HTR-8/SVneo (cell line): ENCODE data around the gene TSHZ2.
A peak's percentile ranks its signal among the peaks of the same experiment; 100 is the strongest.

Experiments used
- DNase-seq: peaks from one replicate; pipeline ENCODE4 v3.0.0; 2011; ENCODE audit warnings: low spot score, mixed read lengths; ENCODE audit not compliant: insufficient read length
- FAIRE-seq: peaks from 2 replicates; lab custom pipeline; 2011; peaks lifted over from hg19 to GRCh38; lab: Jason Lieb, UNC

TSHZ2 gene

DNA sequence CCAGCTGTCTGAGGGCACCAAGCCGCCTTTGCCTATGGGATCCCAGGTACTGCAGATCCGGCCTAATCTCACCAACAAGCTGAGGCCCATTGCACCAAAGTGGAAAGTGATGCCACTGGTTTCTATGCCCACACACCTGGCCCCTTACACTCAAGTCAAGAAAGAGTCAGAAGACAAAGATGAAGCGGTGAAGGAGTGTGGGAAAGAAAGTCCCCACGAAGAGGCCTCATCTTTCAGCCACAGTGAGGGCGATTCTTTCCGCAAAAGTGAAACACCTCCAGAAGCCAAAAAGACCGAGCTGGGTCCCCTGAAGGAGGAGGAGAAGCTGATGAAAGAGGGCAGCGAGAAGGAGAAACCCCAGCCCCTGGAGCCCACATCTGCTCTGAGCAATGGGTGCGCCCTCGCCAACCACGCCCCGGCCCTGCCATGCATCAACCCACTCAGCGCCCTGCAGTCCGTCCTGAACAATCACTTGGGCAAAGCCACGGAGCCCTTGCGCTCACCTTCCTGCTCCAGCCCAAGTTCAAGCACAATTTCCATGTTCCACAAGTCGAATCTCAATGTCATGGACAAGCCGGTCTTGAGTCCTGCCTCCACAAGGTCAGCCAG is 283.0 kb downstream of the TSHZ2 start:
- DNase-seq: no peak
- no peak for FAIRE-seq

DNA sequence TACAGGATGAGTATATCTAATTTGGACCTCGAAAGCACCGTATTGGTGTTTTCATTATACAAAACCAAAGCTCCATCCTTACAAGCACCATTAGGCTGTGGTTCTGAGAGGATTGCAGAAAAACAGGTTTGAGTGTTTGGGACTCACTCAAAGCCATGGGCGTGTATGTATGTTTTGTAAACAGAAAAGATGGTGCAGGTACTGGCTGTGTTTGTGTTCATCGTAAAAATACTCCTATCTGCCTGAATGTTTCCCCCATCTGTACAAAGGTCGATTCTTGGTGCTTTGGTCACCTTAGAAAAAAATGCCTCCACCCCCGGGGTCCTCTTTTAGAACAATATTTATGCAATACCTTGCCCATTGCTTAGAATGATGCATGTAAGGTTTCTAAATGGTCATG is 286.6 kb downstream of the TSHZ2 start:
- DNase-seq: no peak
- FAIRE-seq: peak; percentile 9

DNA sequence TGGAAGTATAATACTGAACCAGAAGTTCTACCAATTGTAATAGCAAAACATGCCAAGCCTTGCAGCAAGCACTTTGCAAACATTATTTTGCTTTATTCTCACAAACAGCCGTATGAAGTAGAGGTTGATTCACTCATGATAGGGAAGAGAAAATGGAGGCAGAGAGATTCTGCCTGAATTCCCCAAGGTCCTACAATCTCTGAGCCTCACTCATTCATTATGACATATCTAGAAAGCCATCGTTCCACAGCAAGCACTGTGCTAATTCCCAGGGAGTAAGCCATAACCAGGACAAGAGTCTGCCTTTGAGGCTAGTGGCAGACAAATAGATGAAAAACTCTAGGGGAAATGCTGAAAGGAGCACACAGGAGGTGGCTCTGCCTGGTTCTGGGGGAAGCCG is 288.0 kb downstream of the TSHZ2 start:
- peak; percentile 60 for FAIRE-seq

DNA sequence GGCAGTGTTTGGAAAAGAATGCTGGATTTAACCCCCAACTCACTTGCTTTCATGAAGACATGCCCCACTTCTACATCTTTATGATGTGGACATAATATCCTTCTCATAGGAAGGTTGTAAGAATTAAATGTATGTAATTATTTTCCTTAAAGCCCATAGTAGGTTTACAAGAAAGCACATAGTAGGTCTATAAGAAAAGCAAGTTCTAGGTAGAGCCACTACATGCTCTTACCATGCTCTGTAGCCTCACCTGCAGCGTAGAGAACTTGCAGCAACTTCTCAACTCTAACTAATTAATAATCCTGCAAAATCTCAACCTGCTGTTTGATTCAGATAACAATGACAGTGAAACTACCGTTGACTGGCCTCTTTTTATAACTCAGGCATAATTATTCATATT is 288.4 kb downstream of the TSHZ2 start:
- FAIRE-seq: no peak
- DNase-seq: no peak

More for the DNA sequence above, 288.0 kb downstream of the TSHZ2 start:
- DNase-seq: no peak

DNA sequence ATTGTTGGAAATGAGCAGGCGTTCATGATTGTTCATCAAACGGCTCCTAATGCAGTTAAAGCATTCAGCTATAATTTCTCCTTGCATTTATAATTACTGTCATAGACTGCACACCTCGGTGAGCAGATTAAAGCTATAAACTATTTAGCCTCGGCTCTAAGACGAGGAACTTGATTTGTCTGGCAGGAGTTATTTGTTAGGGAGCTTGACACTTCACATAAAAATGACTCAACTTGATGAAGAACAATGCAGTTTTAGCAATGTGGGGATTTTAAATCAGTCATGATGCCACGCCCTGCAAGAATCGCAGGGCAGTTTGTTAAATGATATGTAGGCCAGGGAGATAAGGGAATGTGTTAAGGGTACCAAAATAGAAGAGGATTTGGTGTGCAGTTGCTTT is 290.2 kb downstream of the TSHZ2 start:
- FAIRE-seq: no peak

DNA sequence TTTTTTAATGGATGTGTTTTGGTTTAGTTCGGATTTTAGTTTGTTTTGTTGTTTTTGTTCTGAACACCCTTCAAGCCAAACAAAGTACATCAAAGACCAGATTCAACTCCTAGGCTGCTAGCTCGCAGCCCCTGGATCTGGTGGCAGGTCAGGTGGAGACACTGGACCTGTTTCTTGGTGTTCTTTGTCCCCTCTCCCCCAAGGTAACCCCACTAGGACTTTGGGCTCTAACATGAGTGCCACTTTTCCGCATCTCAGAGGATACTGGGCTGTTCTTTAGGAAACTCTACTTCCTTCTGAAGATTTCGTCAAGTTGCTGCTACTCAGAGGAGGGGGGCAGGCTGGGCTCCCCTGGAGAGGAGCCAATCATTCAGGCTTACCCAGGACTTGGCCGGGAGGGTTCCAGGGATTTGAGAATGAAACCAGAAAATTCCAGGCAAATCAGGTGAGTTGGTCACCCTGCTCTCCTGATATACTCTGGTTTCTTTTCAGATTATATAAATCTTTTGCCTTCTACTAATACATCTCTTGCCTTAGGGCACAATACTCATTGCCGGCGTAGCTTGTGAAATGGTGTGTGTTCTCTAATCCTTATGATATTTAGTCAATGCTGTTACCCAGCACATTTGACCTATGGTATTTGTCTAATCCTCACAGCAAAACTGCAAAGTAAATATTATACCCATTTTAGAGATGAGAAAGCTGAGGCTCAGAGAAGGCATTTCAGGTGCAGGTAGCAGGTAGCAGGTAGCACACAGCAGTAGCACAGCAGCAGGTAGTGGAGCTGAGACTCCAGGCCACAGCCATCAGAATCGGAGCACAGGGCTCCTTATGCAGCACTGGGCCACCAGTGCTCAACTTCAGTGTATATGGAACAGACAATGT is 291.6 kb downstream of the TSHZ2 start:
- FAIRE-seq: peak; percentile 48

More for the DNA sequence above, 290.2 kb downstream of the TSHZ2 start:
- DNase-seq: no peak

DNA sequence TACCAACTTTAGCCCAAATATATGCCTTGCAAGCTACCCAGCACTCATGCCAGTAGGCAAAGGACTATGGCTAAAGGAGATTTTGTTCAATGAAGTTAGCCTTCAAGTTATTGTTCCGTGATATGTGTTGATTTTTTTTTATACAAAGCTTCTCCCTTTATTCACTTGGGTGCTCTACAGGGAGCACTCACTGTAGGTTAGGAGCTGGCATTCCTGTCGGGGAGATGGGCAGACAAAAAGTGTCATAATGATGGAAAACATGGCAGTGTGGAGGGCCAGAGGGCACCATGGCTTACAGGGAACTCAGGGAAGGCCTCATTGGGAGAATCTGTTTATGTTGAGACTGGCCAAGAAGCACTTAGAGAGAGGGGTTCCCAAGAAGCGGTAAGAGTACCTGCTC is 292.4 kb downstream of the TSHZ2 start:
- DNase-seq (no peak), FAIRE-seq (no peak)

More for the DNA sequence above, 291.6 kb downstream of the TSHZ2 start:
- no peak for DNase-seq

DNA sequence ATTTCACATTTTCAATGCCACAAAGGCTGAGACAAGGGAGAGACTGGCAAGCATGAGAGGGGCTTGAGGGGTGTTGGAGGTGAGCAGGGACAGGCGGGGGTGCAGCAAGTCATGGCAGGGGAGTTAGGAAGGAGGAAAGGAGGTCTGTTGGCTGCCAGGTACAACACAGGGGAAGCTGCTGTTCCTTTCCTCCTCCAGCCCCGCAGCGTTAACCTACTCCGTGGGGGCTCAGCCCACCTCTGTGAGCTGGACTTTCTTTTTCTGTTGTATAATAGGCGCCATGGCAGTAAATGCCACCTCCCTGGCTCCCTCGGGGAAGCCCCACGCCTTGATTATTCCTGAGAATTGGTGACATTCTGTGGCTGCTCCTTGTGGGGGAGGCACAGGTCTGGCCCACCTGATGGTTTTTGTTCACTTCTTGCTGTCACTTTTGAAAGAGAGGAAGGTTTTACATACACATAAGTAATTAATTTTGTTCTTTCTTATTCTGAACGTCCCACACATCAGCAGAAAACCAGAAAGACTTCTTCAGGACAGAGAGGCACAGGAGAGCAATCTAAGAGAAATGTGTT is 293.2 kb downstream of the TSHZ2 start:
- FAIRE-seq: peak; percentile 75
- no peak for DNase-seq

DNA sequence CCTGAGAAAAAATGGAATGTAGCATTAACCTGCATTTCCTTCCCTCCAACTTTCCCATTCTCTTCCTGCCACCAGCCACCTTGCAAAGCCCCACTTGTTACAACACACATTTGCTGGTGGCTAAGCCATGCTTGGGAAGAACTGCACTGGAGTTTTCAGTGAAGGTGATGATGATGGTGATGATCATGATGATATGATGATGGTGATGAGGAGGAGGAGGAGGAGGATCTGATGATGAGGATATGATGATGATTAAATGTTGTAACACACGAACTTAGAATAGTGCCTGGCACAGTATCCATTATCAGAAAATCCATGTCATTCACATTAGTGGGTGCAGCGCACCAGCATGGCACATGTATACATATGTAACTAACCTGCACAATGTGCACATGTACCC is 297.2 kb downstream of the TSHZ2 start:
- peak; percentile 81 for FAIRE-seq

DNA sequence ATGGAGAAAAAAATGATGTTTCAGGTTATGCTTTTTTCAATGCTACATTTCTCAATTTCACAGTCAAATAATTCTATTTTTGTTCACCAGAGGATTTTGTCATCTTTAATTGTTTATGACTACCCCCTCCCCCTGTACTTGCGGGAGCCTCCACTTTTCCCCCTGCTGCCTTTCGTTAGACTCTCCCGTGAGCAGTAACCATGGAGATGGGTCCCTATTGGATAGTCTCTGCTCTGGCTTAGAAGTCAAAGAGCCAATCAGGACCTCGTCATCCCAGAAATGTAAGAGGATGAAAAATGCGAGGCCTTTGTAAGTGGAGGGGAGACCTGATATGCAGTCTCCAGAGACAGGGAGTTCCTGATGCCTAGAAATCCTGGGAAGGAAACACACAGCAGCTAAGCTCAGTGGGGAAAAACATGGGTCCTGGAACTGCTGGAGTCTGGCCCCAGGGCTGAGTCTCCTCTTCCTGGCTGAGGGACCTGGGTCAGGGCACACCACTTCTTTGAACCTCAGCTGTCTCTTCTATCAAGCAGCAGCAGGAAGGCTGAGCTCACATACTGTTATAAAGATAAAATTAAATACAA is 298.7 kb downstream of the TSHZ2 start:
- DNase-seq: no peak
- no peak for FAIRE-seq

More for the DNA sequence above, 297.2 kb downstream of the TSHZ2 start:
- no peak for DNase-seq

DNA sequence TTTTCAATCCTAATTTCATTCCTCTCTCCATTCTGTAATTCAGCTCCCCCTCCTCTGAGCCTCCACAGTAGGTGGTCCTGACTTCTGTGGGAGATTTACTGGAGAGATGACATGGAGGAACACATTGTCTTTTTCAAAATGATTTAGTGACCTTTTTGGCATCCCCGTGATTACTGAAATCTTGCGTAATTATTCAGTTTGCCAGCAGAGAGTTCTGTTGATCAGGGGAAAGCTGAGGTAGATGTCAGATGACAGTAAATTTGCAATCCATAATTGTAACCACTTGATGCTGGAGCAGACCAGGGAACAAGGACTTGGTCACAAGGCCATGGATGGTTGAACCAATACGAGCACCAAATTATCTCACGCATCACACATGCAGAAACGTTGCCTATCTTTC is 302.2 kb downstream of the TSHZ2 start:
- DNase-seq: no peak

DNA sequence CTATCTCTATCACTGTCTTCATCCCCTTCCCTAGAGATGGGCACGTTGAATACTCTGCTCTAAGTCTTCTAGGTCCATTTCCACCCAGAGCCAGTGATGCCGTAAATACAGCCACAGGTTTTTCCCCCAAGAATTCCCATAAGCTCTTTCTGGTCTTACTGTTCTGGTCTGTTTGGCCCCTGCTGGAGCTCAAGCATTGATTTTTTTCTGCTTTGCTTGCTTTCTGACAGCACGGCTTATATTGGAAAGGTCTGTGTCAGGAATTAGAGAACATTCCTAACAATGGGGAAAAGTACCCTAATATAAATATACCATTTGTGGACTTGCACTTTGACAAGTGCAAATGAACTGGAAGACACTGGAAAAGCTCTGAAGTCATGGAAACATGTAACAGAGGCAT is 302.6 kb downstream of the TSHZ2 start:
- FAIRE-seq (no peak), DNase-seq (no peak)

More for the DNA sequence above, 302.2 kb downstream of the TSHZ2 start:
- FAIRE-seq: peak; percentile 46

DNA sequence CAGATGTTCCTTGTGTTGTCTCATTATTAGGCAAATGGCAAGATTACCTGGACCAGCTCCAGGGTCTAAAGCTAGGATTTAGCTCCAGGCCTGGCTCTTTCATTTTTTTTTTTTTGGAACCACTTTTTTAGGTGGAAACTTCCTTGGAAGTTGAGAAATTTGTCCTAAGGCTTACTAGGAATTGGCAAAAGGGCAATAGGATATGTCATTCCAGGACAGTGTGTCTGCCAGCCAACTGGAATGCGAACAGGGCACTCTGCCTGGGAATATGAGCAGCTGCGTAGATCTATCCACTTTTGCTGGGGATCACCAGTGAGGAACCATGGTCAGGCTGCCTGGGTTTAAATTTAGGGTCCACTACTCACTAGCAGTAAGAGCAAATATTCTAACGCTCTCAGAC is 304.0 kb downstream of the TSHZ2 start:
- FAIRE-seq: no peak
- no peak for DNase-seq

DNA sequence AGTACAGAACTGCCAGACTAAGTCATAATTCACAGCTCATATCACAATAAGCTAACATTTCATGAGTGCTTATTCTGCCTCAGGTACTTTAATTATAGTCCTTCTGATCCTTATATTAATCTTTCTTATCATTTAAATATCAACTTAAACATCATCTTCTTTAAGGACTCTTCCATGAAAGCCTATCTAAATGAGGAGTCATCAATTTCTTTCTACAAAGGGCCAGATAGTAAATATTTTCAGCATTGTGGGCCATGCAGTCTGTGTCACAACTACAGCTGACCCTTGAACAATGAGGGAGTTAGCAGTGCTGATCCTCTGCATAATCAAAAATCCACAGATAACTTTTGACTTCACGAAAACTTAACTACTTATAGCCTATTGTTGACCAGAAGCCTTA is 306.4 kb downstream of the TSHZ2 start:
- DNase-seq: no peak
- peak; percentile 49 for FAIRE-seq

DNA sequence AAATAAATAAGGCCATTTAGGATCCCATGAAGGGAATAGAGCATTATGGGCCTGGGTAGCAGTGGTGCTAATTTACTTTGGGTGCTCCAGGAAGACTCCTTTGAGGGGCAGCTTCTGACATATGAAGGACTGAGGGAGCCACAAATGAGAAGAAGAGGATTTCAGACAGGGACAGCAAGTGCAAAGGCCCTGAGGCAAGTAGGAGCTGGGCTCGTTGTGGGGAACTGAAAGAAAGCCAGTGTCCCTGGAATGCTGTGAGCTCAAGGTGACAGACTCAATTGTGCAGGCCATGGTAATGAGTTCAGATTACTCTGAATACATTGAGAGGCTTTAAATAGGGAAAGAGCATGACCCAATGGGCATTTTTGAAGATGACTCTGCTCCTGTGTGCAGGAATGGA is 307.6 kb downstream of the TSHZ2 start:
- FAIRE-seq (no peak), DNase-seq (no peak)

DNA sequence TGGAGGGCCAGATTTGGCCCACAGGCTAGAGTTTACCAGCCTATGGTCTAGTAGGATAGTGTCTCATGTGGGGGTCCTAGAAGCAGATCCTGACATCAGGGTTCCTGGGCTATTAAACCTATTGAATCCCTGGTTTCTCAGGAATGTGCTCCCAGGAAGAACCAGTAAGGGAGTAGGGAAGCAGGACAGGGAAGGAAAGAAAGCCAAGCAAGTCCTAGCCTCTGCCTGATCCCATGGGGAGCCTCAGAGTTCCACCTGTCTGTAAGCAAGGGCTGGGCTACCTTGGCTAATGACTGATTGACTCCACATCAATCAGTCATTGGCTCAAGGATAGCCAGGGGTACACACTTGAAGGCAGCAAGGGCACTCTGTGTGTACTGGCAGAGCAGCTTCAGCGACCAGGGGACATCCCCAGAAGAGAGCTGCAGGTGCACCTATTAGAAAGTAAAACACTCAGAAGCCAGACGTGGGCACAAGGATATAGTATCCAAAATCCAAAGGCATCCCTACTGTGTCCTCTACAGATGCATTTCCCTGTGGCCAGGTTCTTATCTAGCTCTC is 309.5 kb downstream of the TSHZ2 start:
- no peak for DNase-seq
- peak; percentile 58 for FAIRE-seq

DNA sequence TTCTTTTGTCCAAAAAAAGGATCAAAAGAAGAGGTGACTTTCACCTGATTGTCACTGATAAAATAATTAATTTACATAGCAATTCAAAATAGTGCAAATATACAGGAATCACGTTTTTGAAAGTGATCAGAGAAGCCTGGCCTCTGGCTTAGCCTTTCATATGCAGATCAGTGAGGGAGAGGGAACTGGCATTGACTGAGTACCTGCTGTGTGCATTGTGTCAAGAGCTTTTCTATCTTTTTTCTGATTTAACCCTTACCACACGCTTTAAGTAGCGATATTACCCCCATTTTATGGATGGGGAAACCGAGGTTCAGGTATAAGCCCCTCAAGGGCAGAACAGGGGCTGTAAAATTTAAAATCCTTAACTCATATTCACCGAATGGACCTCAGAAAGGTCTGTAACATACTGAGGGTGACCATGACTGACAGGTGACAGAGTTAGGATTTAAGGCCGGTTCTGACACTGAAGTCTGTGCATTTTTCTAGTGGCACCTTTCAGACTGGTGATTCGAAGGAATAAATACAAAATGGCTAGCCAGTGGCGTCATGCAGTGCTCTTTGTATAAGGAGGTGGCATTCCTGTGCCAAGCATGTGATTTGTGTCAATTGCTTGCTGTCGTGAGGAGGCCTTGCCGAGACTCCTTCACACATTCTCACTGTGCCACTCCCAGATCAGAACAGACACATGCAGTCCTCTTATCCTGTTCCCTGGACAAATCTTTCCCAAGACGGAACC is 310.2 kb downstream of the TSHZ2 start:
- DNase-seq (no peak), FAIRE-seq (peak; percentile 77)

DNA sequence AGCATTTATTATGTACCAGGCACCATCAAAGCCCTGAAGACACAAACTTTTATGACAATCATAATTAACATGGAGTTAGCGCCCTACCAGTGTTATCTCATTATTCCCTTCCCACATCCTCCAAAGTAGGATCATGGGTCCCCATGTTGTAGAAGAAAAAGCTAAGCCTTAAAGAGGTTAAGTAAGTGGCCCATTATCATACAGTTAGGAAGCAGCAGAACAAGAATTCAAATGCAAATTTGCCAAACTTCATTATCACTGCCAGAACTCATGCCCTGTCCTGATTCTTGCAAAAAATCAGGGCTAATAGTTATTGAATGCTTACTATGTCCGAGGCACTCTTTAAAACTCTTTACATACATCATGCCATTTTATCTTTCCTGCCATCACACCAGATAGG is 310.9 kb downstream of the TSHZ2 start:
- DNase-seq (no peak), FAIRE-seq (peak; percentile 83)

DNA sequence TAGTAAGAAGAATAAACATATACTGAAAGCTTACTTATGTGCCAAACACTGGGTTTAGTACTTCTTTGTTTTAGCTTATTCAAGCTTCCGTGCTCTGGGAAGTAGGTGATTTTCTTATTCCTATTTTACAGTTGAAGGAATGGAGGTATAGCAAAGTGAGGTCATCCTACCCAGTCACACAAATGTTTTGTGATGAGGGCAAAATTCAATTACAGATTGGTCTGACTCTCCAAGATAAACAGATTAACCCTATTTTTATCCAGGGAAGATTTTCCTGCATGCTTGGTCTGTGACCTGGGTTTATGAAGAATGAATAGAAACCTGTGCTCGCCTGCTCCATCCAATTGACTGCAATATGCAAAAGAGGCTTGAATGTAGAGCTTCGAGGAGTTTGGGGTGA is 311.4 kb downstream of the TSHZ2 start:
- DNase-seq (no peak), FAIRE-seq (no peak)

DNA sequence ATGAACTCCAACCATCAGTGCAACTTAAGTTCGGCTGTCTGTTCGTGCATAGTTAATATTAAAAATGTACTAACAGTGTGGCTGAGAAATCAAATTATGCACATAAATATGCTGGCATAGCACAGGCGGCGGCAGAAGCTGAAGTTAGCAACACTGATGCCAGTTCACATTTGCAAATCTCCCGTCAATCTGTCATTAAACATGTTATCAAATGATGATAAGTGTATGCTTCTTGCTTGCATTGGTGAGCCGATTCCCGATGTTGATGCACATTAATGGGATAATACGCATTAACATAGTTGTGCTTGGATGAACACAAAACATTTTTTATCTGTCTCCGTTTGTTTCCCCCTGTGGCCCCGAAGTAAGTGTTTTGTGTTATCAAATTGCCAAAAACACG is 312.1 kb downstream of the TSHZ2 start:
- DNase-seq: no peak
- FAIRE-seq: peak; percentile 46
